HepG2 (cell line): ENCODE results near the gene GLT1D1. TPM values are rescaled to one million over a fixed set of nuclear protein-coding genes. Genes with fewer than 3 reads are reported as not detected.

Source experiments
- ATAC-seq: fragments of 200-7000 bp; cut with Tn5 transposase; 3 replicates; pipeline ENCODE4 v1.9.1; 2020; ENCODE audit warnings: mild to moderate bottlenecking, moderate library complexity
- BruUV-seq: library from RNA; stranded (reverse); fragments of 400-500 nt; replicated peaks from 2 replicates; lab custom pipeline; 2021; lab: Mats Ljungman, UMichigan
- CTCF ChIA-PET: fragments of 300-600 bp; formaldehyde crosslinking; extraction: SDS; loops from one replicate; lab custom pipeline; 2021; ENCODE audit warnings: low total read pairs, inconsistent platforms, low intra/inter-chr PET ratio; lab: Yijun Ruan, JAX
- POLR2A ChIA-PET: fragments of 350-600 bp; sonication (Branson Sonifier 250); formaldehyde crosslinking; loops from one replicate; lab custom pipeline; 2020; ENCODE audit warnings: antibody characterized with exemption, inconsistent platforms; lab: Yijun Ruan, JAX
- DNase-seq: peaks from one replicate; pipeline ENCODE4 v3.0.0-alpha.2; 2015; ENCODE audit warnings: low spot score
- FAIRE-seq: peaks from 3 replicates; lab custom pipeline; 2011; peaks lifted over from hg19 to GRCh38; lab: Jason Lieb, UNC
- H2AFZ ChIP-seq: one replicate; pipeline ENCODE4 v1.6.1; 2011; ENCODE audit warnings: low read length, inconsistent platforms
- H3K27ac ChIP-seq: fragments of 300-600 bp; 3 replicates; pipeline ENCODE4 v1.8.0; 2011; ENCODE audit warnings: mixed run types, mild to moderate bottlenecking, mixed read lengths, low read length, inconsistent platforms; ENCODE audit not compliant: insufficient read depth; ENCODE audit errors: extremely low read length
- H3K27me3 ChIP-seq, 2 experiments: fragments of 200-600 bp in 1 of 2; 2 replicates in 1 of 2; 3 replicates in 1 of 2; pipeline versions ENCODE4 v1.6.0 to v1.8.0; 2011; ENCODE audit warnings: low read length in 2 of 2, mild to moderate bottlenecking in 2 of 2, moderate library complexity in 2 of 2, inconsistent platforms in 1 of 2; ENCODE audit not compliant: insufficient read depth in 2 of 2, control insufficient read depth in 1 of 2
- H3K36me3 ChIP-seq, 2 experiments: fragments of 200-600 bp in 1 of 2; replicated peaks in 1 of 2; 2 replicates in 1 of 2; 3 replicates in 1 of 2; pipeline versions ENCODE4 v1.5.1 to v1.8.0; 2011; ENCODE audit warnings: low read length in 2 of 2, inconsistent platforms in 1 of 2; ENCODE audit not compliant: insufficient read depth in 2 of 2, control insufficient read depth in 1 of 2
- H3K4me1 ChIP-seq: 2 replicates; pipeline ENCODE4 v1.5.1; 2012; ENCODE audit warnings: low read length, inconsistent platforms; ENCODE audit not compliant: insufficient read depth
- H3K4me2 ChIP-seq: 2 replicates; pipeline ENCODE4 v1.6.0; 2011; ENCODE audit warnings: low read depth, low read length, inconsistent platforms
- H3K4me3 ChIP-seq, 3 experiments: fragments of 200-600 bp in 1 of 3; sonication (generic), shearing (Covaris generic) in 1 of 3; replicated peaks in 1 of 3; 2 replicates each; pipeline ENCODE4 v1.5.1; 2011 to 2016; ENCODE audit warnings: low read length in 3 of 3, inconsistent platforms in 2 of 3, low read depth in 2 of 3, mild to moderate bottlenecking in 2 of 3, control low read depth in 1 of 3, mixed read lengths in 1 of 3; ENCODE audit not compliant: insufficient read depth in 1 of 3
- H3K79me2 ChIP-seq: one replicate; pipeline ENCODE4 v1.6.1; 2011; ENCODE audit warnings: low read length, inconsistent platforms; ENCODE audit not compliant: insufficient read depth
- H3K9ac ChIP-seq: 2 replicates; pipeline ENCODE4 v1.6.0; 2011; ENCODE audit warnings: mild to moderate bottlenecking, low read depth, low read length, inconsistent platforms; ENCODE audit not compliant: insufficient read depth
- H3K9me3 ChIP-seq: 2 replicates; pipeline ENCODE4 v1.5.1; 2012; ENCODE audit warnings: mild to moderate bottlenecking, low read length
- H4K20me1 ChIP-seq: 2 replicates; pipeline ENCODE4 v1.6.0; 2011; ENCODE audit warnings: inconsistent platforms, mild to moderate bottlenecking, low read length, moderate library complexity; ENCODE audit not compliant: insufficient read depth
- FOXA3 ChIP-seq: IDR thresholded peaks from 2 replicates; pipeline ENCODE4 v1.6.1; 2016; ENCODE audit warnings: missing genetic modification reagents, missing compliant biosample characterization
- NBN ChIP-seq: fragments of 450-650 bp; conservative IDR thresholded peaks from 2 replicates; pipeline ENCODE4 v1.6.1; 2017
- POLR2AphosphoS2 ChIP-seq: IDR thresholded peaks from 2 replicates; pipeline ENCODE4 v1.6.1; 2011; ENCODE audit warnings: low read depth, low read length, improper control_type of control experiment
- SOX13 ChIP-seq, 3 experiments: fragments of 450-650 bp in 1 of 3; sonication (generic) in 1 of 3; formaldehyde crosslinking in 1 of 3; IDR thresholded peaks in 2 of 3; conservative IDR thresholded peaks in 1 of 3; 2 replicates each; pipeline versions ENCODE4 v1.5.0 to v1.6.1; 2016 to 2020; ENCODE audit warnings: antibody characterized with exemption in 1 of 3, mild to moderate bottlenecking in 1 of 3, missing compliant biosample characterization in 1 of 3, missing genetic modification reagents in 1 of 3, moderate library complexity in 1 of 3
- SOX5 ChIP-seq: IDR thresholded peaks from 2 replicates; pipeline ENCODE4 v1.6.1; 2016; ENCODE audit warnings: borderline replicate concordance
- ZIK1 ChIP-seq: sonication (generic); formaldehyde crosslinking; IDR thresholded peaks from 2 replicates; pipeline ENCODE4 v1.5.0; 2020; ENCODE audit warnings: mild to moderate bottlenecking, low read depth, missing genetic modification reagents, borderline replicate concordance
- ZNF672 ChIP-seq: sonication (generic); formaldehyde crosslinking; IDR thresholded peaks from 2 replicates; pipeline ENCODE4 v1.8.1; 2022; ENCODE audit warnings: missing genetic modification reagents
- WGBS: methylation state at CpG from one replicate; pipeline ENCODE4 v1.1.6; 2017; ENCODE audit warnings: low lambda C conversion rate; 5-methylcytosine and 5-hydroxymethylcytosine counted together
- in situ Hi-C: cut with HindIII; loops from 2 replicates; pipeline ENCODE4 v1.10.0; 2017; ENCODE audit warnings: low pct_unique_long_range_greater_than_20kb; ENCODE audit not compliant: extremely low pct_ligation_motif_present
- intact Hi-C: fragments of 100-400 bp; cut with micrococcal nuclease; formaldehyde crosslinking; loops from one replicate; pipeline ENCODE4 v1.10.0; 2022; ENCODE audit not compliant: unreplicated experiment
- polyA plus RNA-seq, 8 experiments: library from polyadenylated mRNA; depleted of rRNA in 3 of 8; stranded (reverse) in 7 of 8; unstranded in 1 of 8; fragments of >200 nt; fragmentation: Illumina TruSeq in 4 of 8; extraction: Trizol in 4 of 8; gene quantifications; 2 replicates each; pipeline versions ENCODE4 v1.2.1 to v1.2.3, GENCODE V29; 2011 to 2016; ENCODE audit warnings: low read depth in 4 of 8, missing spikeins in 1 of 8, mixed read lengths in 1 of 8; ENCODE audit not compliant: insufficient read depth in 1 of 8
- total RNA-seq, 5 experiments: library from RNA; depleted of rRNA; stranded (reverse); fragments of >200 nt; fragmentation: Illumina TruSeq; extraction: Trizol; gene quantifications; 2 replicates each; pipeline ENCODE4 v1.2.3, GENCODE V29; 2016; ENCODE audit warnings: low read depth in 1 of 5
- TF ChIP-seq, protein P1 (sequence below): sonication (generic); formaldehyde crosslinking; IDR thresholded peaks from 2 replicates; pipeline ENCODE4 v1.4.0; 2020; ENCODE audit warnings: mild to moderate bottlenecking, missing genetic modification reagents
- TF ChIP-seq, protein P2 (sequence below): IDR thresholded peaks from 2 replicates; pipeline ENCODE4 v1.6.1; 2012; ENCODE audit warnings: low read depth, low read length, improper control_type of control experiment
- TF ChIP-seq, protein P3 (sequence below): IDR thresholded peaks from 2 replicates; pipeline ENCODE4 v1.4.0; 2020; ENCODE audit warnings: mild to moderate bottlenecking, missing genetic modification reagents
- TF ChIP-seq, protein P4 (sequence below): sonication (generic); formaldehyde crosslinking; IDR thresholded peaks from 2 replicates; pipeline ENCODE4 v1.4.0; 2020; ENCODE audit warnings: mild to moderate bottlenecking, missing genetic modification reagents

GLT1D1 gene
- total and polyA plus RNA-seq, 2 of the 13 experiments (the other 11 are each of a cell fraction or from before 2014, with no cell fraction given), result 0.09 to 0.17 TPM

DNA sequence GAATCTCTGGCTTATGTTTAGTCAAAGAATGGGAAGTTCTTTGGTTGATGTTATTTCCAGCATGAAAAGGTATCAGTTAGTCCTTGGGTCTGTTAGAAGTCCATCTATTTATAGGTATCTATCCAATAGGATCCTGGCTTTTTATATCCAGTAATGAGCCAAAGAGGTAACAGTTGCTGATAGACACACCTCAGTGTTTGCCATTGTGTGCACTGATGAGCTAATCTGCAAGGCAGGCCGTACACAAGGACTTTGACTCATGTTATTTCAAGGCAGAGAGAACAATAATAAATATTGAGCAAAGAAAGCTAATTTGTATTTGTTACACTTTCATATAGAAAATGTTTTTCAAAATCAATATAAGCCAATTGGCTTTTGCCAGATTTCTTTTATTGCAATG lies 56.4 kb downstream of the GLT1D1 start:
- no peak for TF ChIP-seq ZIK1 (CRISPR knock-in tag)
- TF ChIP-seq, protein P1, sequence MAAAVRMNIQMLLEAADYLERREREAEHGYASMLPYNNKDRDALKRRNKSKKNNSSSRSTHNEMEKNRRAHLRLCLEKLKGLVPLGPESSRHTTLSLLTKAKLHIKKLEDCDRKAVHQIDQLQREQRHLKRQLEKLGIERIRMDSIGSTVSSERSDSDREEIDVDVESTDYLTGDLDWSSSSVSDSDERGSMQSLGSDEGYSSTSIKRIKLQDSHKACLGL (CRISPR knock-in tag), result no peak
- TF ChIP-seq, protein P2, sequence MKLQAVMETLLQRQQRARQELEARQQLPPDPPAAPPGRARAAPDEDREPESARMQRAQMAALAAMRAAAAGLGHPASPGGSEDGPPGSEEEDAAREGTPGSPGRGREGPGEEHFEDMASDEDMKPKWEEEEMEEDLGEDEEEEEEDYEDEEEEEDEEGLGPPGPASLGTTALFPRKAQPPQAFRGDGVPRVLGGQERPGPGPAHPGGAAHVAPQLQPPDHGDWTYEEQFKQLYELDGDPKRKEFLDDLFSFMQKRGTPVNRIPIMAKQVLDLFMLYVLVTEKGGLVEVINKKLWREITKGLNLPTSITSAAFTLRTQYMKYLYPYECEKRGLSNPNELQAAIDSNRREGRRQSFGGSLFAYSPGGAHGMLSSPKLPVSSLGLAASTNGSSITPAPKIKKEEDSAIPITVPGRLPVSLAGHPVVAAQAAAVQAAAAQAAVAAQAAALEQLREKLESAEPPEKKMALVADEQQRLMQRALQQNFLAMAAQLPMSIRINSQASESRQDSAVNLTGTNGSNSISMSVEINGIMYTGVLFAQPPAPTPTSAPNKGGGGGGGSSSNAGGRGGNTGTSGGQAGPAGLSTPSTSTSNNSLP, result 0 out of 2 replicates have a peak, but pooled peaks have one; percentile 15
- no peak for TF ChIP-seq NBN
- TF ChIP-seq, protein P3, sequence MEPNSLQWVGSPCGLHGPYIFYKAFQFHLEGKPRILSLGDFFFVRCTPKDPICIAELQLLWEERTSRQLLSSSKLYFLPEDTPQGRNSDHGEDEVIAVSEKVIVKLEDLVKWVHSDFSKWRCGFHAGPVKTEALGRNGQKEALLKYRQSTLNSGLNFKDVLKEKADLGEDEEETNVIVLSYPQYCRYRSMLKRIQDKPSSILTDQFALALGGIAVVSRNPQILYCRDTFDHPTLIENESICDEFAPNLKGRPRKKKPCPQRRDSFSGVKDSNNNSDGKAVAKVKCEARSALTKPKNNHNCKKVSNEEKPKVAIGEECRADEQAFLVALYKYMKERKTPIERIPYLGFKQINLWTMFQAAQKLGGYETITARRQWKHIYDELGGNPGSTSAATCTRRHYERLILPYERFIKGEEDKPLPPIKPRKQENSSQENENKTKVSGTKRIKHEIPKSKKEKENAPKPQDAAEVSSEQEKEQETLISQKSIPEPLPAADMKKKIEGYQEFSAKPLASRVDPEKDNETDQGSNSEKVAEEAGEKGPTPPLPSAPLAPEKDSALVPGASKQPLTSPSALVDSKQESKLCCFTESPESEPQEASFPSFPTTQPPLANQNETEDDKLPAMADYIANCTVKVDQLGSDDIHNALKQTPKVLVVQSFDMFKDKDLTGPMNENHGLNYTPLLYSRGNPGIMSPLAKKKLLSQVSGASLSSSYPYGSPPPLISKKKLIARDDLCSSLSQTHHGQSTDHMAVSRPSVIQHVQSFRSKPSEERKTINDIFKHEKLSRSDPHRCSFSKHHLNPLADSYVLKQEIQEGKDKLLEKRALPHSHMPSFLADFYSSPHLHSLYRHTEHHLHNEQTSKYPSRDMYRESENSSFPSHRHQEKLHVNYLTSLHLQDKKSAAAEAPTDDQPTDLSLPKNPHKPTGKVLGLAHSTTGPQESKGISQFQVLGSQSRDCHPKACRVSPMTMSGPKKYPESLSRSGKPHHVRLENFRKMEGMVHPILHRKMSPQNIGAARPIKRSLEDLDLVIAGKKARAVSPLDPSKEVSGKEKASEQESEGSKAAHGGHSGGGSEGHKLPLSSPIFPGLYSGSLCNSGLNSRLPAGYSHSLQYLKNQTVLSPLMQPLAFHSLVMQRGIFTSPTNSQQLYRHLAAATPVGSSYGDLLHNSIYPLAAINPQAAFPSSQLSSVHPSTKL (CRISPR knock-in tag), result peak; percentile 31; the same call in 1 of the 2 replicates
- TF ChIP-seq ZNF672 (CRISPR knock-in tag), result no peak
- TF ChIP-seq FOXA3 (CRISPR knock-in tag), result peak; percentile 35; the same call in 1 of the 2 replicates
- TF ChIP-seq, protein P4, sequence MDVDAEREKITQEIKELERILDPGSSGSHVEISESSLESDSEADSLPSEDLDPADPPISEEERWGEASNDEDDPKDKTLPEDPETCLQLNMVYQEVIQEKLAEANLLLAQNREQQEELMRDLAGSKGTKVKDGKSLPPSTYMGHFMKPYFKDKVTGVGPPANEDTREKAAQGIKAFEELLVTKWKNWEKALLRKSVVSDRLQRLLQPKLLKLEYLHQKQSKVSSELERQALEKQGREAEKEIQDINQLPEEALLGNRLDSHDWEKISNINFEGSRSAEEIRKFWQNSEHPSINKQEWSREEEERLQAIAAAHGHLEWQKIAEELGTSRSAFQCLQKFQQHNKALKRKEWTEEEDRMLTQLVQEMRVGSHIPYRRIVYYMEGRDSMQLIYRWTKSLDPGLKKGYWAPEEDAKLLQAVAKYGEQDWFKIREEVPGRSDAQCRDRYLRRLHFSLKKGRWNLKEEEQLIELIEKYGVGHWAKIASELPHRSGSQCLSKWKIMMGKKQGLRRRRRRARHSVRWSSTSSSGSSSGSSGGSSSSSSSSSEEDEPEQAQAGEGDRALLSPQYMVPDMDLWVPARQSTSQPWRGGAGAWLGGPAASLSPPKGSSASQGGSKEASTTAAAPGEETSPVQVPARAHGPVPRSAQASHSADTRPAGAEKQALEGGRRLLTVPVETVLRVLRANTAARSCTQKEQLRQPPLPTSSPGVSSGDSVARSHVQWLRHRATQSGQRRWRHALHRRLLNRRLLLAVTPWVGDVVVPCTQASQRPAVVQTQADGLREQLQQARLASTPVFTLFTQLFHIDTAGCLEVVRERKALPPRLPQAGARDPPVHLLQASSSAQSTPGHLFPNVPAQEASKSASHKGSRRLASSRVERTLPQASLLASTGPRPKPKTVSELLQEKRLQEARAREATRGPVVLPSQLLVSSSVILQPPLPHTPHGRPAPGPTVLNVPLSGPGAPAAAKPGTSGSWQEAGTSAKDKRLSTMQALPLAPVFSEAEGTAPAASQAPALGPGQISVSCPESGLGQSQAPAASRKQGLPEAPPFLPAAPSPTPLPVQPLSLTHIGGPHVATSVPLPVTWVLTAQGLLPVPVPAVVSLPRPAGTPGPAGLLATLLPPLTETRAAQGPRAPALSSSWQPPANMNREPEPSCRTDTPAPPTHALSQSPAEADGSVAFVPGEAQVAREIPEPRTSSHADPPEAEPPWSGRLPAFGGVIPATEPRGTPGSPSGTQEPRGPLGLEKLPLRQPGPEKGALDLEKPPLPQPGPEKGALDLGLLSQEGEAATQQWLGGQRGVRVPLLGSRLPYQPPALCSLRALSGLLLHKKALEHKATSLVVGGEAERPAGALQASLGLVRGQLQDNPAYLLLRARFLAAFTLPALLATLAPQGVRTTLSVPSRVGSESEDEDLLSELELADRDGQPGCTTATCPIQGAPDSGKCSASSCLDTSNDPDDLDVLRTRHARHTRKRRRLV (CRISPR knock-in tag), result no peak
- TF ChIP-seq POLR2AphosphoS2, result no peak
- TF ChIP-seq SOX5 (CRISPR knock-in tag), result 0 out of 2 replicates have a peak, but pooled peaks have one; percentile 23
- TF ChIP-seq SOX13 (IDR thresholded peaks at IDR 0.05), result no peak
- peak in 1 of 2 experiments; percentile 11; a peak in 1 of 4 replicates for TF ChIP-seq SOX13 (CRISPR knock-in tag; conservative IDR thresholded peaks at IDR 0.05 in 1 of 2, IDR thresholded peaks at IDR 0.05 in 1 of 2)
- H3K9ac ChIP-seq, result no peak overlapping the region
- ATAC-seq (no peak), FAIRE-seq (no peak), DNase-seq (no peak)
- H3K4me3 ChIP-seq, result no peak overlapping the region
- H3K9me3 ChIP-seq, result no peaks in the 10 kb centered on the region
- in situ Hi-C loops (no loop called here), intact Hi-C loops (no loop called here)
- H3K4me2 ChIP-seq, result no peak overlapping the region
- peaks cover 29% of the 10 kb centered on the region for H3K4me1 ChIP-seq
- WGBS, result 3% methylated on average over 1 of the region's 1 CpG
- no peak overlapping the region for H2AFZ ChIP-seq
- CTCF ChIA-PET, result no interaction called here
- no peak overlapping the region for H3K27ac ChIP-seq
- POLR2A ChIA-PET, result no interaction called here
- H3K27me3 ChIP-seq, result no peaks in the 10 kb centered on the region; a peak in 1 of 5 replicates
- no TSS peak for BruUV-seq
- no peaks in the 10 kb centered on the region for H4K20me1 ChIP-seq
- no peaks in the 10 kb centered on the region for H3K79me2 ChIP-seq
- H3K36me3 ChIP-seq, result no peaks in the 10 kb centered on the region
